Loucy (cell line): ENCODE results near the gene NANOS2.

Source experiments
- CTCF ChIP-seq: fragments of 200-600 bp; sonication (generic); conservative IDR thresholded peaks from 2 replicates; pipeline ENCODE4 v1.5.1; 2014; ENCODE audit warnings: mild to moderate bottlenecking, antibody characterized with exemption, low read length
- EZH2phosphoT487 ChIP-seq: fragments of 200-600 bp; IDR thresholded peaks from 2 replicates; pipeline ENCODE4 v1.6.1; 2018; ENCODE audit warnings: antibody characterized with exemption, mild to moderate bottlenecking, moderate library complexity, borderline replicate concordance

GRCh38 chr19:45885556-45886426 lies 28.8 kb downstream of the NANOS2 start, which contains the start of gene IRF2BP1:
- TF ChIP-seq CTCF (no peak), EZH2phosphoT487 (no peak)
